Stimulated activated naive CD4-positive, alpha-beta T cell treated with Interleukin-2 at 50 U/mL for 16 hours (primary cell): Measurements from ENCODE around the gene SASH3.

ENCODE experiments used
- DNase-seq: peaks from one replicate; lab custom pipeline; 2025; lab: John Stamatoyannopoulos, UW

The SASH3 gene

GRCh38 chrX:129783291-129783713 lies 3.6 kb downstream of the SASH3 start:
- DNase-seq = no peak

GRCh38 chrX:129784371-129784770 lies 4.6 kb downstream of the SASH3 start:
- DNase-seq = no peak

DNA sequence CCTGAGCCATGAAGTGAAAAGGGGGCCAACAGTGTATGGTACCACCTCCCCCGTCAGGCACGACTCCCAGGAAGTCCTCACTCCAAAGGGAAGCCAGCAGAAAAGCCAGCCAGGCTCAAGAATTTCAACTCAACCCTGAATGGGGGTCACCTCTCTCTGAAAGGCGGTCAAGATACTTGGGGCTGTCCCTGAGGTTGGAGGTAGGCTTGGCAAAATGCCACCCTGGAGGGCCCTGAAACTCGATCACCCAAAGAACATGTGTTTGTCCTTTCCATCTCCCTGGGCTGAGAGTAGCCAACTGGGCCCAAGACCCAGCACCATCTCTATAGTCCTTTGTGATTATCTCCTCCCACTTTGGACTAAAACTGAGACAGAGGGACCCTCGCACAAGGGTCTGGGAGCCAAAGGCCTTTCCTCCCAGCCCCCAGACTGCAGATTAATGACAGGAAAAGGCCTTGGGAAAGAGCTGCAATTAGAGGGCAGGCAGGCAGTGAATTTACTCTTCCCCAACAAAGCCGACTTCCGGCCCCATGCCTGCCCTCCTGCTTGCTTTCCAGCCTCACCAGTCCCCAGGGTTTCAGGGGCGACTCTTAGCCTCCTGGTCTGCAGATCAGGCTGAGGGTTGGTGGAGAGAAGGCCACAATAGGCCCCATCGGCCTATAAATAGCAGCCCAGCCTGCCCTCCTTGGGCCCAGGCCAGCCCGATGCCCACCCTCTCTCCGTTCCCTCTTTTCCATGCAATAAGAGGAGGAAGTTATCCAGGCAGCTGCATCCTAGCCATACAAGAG lies 5.6 kb downstream of the SASH3 start:
- no peak for DNase-seq

DNA sequence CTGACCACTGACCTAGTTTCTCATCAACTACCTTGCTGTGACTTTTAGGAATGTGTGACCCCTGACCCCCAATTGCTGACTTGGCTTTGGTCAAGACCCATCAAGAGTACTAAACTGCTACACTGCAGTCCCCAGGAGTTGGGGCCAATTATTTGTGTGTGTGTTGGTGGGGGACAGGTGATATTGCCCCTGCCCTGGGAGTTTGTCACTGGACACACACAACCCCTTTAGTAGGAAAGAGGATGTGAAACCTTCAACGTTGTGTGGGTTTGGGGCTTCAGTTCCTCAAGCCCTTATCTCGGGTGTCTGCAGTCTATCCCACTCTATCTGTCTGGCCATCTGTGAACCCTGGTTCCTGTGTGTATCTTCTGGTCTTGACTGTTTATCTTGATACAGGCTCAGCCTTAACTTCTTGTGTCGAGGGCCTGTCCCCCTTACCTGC lies 6.5 kb downstream of the SASH3 start:
- DNase-seq = no peak

DNA sequence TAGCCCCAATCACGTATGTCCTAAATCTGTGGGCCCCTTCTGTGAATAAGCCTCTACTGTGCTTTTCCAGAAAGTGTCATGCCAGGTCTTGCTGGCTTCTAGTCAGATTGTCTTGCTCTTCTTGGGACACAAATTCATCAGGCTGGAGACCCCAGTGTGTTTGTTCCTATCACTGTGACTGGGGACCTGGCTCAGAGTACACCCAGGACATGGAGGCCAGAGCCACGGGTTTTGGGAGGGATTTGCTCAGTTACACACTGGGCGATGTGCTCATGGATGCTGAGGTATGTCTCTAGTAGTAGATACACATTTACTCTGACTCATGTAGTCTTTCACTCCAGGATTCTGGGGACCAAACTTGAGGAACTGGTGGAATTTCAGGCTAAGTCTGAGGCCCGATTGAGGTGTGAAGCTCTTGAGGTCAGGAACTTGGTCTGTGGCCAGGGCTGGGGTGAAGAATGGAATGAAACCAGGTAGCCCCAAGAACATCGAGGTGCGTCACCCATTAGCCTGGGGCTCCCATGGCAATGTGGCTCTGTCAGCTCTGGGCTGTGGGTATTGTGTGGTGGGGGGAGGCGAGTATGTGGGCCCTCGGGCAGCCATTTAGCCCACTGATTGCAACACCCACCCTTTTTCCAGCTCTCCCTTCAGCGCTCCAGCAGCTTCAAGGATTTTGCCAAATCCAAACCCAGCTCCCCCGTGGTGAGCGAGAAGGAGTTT lies 7.7 kb downstream of the SASH3 start:
- DNase-seq = no peak

- no peak for DNase-seq
Measured at GRCh38 chrX:129788527-129788926, 8.8 kb downstream of the SASH3 start.

DNA sequence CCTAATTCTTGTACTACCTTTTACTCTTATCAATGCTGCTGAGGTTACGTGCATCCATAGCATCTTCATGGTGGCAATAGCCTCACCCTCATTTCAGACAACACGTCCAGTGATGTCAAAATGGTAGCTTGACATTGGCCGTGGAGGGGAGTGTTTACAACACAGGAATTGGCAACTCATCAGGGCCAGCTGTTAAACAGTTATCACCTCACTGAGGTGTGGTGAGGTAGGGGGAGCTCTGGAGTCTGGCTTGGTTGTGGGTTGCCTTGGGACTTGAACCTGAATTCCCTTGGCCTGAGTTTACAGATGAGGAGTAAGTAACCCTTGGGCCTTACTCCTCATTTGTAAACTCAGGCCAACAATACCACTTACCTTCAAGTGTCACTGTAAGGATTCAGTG lies 10.4 kb downstream of the SASH3 start:
- DNase-seq = no peak

DNA sequence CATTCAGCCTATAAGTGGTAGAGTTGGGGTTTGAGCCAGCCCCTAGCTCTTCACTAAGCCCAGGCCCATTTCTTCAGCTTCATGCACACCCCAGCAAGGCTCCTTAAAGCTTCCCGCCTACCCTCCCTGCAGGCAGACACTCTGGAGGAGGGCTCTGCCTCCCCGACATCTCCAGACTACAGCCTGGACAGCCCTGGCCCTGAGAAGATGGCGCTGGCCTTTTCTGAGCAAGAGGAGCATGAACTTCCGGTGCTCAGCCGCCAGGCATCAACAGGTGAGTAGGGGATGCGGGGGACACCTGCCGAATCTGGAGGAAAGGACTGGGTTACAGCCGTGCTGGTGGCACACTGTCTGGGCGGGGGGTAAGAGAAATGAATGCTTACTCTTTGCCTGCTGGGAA lies 11.1 kb downstream of the SASH3 start:
- DNase-seq = no peak

DNA sequence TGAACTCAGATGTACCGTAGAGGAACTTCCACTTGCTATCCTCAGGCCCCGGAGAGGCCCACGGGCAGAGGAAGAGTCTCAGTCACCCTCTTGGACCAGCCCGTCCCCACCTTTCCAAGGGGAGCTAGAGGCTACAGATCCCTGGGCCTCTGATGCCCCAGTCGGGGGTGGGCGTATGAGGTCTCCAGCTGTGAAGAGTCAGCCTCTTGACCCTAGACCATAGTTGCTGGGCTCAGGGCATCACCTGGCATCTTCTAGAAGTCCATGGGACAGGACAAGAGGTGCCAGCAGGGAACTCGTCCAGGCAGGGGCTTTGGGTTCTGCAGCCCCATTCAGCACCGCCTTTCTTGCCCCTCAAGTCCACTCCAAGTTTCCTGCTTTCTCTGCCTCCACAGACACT lies 11.6 kb downstream of the SASH3 start:
- DNase-seq = no peak

DNA sequence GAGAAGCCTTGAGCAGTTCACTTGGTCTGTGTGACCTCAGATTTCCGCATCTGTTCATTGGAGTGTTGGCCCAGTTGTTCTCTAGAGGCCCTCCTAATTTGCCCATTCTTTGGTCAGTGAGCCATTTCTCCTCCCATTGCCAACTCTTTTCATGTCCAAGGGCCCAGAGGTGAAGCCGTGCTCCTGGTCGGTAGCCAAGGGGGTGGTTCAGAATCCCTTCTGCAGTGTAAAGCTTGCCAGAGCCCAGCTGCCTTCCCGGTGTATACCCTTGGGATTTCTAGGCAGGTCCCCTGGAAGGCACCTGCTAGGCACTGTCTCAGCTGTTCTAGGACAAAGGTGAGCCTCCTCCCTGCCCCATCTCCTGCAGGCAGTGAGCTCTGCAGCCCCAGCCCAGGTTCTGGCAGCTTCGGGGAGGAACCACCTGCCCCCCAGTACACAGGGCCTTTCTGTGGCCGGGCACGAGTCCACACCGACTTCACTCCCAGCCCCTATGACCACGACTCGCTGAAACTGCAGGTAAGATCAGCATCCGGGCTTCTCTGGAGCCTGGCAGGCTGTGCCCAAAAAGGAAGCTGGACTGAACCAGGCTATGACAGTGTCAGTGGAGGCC lies 12.3 kb downstream of the SASH3 start:
- no peak for DNase-seq

DNA sequence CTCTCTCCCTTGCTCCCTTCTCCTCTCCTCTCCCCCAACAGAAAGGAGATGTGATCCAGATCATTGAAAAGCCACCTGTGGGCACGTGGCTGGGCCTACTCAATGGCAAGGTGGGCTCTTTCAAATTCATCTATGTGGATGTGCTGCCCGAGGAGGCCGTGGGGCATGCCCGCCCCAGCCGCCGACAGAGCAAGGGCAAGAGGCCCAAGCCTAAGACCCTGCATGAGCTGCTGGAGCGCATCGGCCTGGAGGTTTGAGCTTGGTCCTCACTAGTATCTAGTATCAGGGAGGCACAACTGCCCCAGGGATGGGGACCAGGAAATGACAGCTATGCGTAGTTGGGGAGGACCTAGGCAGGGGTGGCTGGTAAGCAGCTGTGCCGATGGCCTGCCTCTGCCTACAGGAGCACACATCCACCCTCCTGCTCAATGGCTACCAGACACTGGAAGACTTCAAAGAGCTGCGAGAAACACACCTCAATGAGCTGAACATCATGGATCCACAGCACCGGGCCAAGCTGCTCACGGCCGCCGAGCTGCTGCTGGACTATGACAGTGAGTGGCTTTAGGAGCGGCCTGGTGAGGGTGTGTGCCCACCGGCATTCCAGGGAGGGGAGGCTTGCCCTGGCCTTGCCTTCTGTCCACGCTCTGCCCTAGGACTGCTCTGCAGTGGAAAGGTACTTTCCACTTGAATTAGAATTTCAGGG lies 13.0 kb downstream of the SASH3 start:
- no peak for DNase-seq

GRCh38 chrX:129793604-129794191 lies 13.9 kb downstream of the SASH3 start:
- DNase-seq = no peak

DNA sequence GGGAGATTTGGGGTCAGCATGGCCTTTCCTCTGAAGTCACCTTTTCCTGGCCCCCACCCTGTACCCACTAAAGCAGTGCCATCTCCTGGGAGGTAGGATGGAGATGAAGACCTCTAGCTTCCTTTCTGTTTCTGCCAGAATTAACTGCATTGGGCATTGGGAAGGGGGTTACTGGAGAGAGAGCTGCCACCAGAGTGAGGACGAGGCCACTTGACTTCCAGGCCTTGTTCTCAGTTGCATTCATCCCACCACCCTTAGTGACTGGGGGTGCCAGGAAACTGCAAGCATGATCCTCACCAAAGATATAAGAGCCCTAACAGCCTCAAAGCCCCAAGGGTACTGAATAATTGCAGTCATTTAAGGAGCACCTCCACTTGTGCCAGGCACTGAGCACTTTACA lies 15.8 kb downstream of the SASH3 start:
- no peak for DNase-seq

- no peak for DNase-seq
Measured at GRCh38 chrX:129797251-129797906, 17.6 kb downstream of the SASH3 start.

GRCh38 chrX:129798456-129798855 lies 18.7 kb downstream of the SASH3 start:
- no peak for DNase-seq

DNA sequence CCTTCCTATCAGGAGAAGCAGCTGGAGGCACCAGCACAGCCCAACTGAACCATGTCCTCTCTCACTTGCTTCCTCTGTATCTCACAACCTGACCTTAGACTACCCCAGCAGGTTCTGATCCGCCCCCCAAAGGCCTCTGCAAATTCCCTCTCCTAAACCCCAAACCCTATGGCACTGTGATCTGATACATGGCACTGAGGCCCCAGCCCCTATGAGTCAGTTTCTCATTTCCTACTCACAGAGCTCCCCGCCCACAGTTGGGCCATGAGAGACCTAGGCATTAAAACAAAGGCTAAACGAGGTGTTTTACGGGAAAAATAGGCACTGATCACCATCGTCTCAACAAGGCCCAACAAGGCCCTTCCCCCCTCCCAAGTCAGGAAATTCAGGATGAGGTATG lies 19.1 kb downstream of the SASH3 start:
- DNase-seq = peak; percentile 30

DNA sequence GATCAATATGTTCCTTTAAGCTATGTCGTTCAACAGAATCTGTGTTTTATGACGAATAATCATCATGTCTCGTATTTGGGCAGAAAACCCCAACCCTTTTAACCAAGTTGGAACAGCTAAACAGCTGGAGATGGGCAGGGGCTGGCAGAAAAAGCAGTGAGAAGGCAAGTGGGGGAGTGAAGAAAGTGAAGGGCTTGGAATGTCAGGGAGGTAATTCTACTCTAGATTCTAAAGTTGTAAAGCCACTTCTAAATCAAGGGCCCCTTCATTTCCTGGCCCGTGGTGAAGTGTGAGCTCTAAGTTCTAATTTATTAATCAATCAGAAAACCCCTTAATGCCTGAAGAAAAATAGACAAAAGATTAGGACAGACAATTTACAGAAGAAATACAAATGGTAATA lies 20.4 kb downstream of the SASH3 start:
- no peak for DNase-seq

GRCh38 chrX:129802863-129803262 lies 23.1 kb downstream of the SASH3 start:
- DNase-seq = no peak

- no peak for DNase-seq
Measured at GRCh38 chrX:129804806-129805205, 25.1 kb downstream of the SASH3 start.

GRCh38 chrX:129808158-129808828 lies 28.5 kb downstream of the SASH3 start:
- DNase-seq = no peak
